ENCODE results near the gene PLAGL2.
"Not testable (repeated sequence)": the region's sequence is repeated elsewhere in the genome, so short reads cannot be mapped to it uniquely, and the experiment has no call there.

PLAGL2 gene

GRCh38 chr20:32207626-32208498 lies at the start of gene PLAGL2, which contains the start of gene POFUT1:
PLAGL2 (minus strand) TSS chr20:32207743; CDS start chr20:32202178, 5,565 bp downstream.
POFUT1 (plus strand) TSS chr20:32207880; CDS start chr20:32207942, 62 bp downstream.
- DNase-seq (ENCODE audit: low read depth), result peak; percentile 71

DNA sequence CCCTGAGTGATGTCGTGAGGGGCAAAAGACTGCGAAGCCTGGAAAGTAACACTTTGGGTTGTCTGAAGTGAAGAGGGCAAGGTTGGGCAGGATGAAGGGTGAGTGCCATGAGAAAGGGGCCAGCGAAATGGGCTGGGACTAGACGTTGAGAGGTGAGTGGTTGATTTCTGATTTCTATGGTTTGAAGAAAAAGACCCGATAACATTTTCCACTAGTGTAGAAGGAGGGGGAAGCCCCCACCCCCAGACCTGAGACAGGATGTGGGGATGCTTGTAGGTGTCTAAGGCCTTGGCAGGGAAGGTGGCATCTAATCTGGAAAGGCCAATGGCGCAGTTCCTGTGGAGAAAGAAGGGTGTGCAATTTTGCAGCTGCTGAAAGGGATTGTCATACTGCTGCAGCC lies 44.6 kb upstream of the PLAGL2 start:
- DNase-seq (ENCODE audit: low read depth), result peak; percentile 21

- DNase-seq (ENCODE audit: low read depth), result no peak
These were observed 43.9 kb upstream of the PLAGL2 start for GRCh38 chr20:32251470-32251869.

- DNase-seq (ENCODE audit: low read depth), result no peak
These were observed 41.6 kb upstream of the PLAGL2 start for GRCh38 chr20:32249030-32249738.

- DNase-seq (ENCODE audit: low read depth), result no peak
These were observed 40.5 kb upstream of the PLAGL2 start for GRCh38 chr20:32248043-32248442.

- not testable (repeated sequence) for DNase-seq (ENCODE audit: low read depth)
These were observed 38.7 kb upstream of the PLAGL2 start for GRCh38 chr20:32246208-32246607.

DNA sequence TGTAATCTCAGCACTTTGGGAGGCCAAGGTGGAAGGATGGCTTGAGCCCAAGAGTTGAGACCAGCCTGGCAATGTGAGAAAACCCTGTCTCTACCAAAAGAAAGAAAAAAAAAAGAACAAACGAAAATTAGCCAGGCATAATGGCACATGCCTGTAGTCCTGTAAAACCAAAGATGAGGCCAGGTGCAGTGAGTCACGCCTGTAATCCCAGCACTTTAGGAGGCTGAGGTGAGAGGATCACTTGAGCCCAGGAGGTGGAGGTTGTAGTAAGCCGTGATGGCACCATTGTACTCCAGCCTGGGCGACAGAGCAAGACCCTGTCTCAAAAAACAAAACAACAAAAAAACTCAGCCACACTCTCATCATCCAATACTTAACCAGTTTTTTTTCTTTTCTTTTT lies 37.4 kb upstream of the PLAGL2 start:
- no peak for DNase-seq (ENCODE audit: low read depth)

DNA sequence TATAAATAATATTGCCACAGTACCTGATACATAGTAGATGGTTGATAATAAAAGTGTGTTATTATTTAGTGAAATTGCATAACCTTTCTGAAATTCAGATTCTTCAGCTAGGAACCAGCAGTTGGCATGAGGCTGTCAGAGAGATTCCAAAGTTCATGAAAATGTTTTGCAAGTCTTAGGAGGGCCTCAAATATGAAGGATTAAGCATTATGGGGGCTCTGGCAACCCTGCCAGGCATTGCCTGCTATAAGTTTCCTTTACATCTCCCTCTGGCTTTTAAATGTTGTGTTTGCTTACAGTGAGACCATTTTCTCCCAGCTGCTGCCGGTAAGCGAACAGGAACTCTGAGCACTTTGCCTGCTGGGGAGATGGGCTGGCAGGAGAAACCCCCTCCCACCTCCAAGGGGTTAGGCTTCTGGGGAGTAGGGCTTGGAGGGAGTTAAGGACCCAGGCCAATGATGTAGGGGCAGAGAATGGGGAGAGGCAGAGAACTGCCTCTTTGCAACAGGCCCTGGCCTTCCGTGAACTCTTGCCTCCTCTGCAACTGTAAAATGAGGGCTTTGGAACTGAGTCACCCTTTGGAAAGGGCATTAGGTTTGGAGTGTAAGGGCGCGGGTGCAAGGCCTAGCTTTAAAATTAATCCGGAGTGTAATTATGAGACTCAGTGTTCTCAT lies 36.7 kb upstream of the PLAGL2 start:
- DNase-seq (ENCODE audit: low read depth), result no peak

DNA sequence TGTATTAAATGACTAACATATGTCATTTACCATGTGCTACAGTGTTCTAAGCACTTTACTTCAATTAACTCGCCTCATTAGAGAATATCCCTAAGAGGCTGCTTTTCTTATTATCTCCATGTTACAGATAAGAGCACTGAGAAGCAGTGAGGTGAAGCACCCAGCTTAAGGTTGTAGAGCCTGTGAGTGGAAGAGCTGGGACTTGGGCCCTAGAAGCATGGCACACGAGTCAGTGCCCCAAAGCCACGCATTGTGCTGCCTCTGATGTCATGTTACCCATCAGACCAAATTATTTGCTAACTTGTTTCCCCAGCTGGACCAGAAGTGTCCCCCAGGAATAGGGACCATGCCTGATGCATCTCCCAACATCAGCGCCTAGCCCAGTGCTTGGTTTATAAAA lies 34.3 kb upstream of the PLAGL2 start:
- DNase-seq (ENCODE audit: low read depth), result no peak

DNA sequence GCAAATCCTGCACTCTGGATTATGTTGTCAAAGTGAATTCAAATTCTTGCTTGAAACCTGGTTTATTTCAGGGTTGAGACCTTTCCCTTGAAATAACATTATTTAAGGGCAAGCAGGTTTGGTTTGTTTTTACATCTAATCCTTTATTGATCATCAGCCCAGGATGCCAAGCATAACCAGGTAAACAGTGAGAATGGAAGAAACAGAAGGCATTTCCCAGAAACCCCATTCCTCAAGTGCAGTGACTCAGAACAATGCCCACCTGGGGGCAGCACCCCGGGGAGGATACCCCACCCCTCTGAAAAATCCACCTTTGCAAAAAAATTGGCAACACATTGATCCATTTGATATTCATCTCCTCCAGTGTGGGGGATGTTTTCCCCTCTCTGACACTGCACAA lies 32.7 kb upstream of the PLAGL2 start:
- no peak for DNase-seq (ENCODE audit: low read depth)

DNA sequence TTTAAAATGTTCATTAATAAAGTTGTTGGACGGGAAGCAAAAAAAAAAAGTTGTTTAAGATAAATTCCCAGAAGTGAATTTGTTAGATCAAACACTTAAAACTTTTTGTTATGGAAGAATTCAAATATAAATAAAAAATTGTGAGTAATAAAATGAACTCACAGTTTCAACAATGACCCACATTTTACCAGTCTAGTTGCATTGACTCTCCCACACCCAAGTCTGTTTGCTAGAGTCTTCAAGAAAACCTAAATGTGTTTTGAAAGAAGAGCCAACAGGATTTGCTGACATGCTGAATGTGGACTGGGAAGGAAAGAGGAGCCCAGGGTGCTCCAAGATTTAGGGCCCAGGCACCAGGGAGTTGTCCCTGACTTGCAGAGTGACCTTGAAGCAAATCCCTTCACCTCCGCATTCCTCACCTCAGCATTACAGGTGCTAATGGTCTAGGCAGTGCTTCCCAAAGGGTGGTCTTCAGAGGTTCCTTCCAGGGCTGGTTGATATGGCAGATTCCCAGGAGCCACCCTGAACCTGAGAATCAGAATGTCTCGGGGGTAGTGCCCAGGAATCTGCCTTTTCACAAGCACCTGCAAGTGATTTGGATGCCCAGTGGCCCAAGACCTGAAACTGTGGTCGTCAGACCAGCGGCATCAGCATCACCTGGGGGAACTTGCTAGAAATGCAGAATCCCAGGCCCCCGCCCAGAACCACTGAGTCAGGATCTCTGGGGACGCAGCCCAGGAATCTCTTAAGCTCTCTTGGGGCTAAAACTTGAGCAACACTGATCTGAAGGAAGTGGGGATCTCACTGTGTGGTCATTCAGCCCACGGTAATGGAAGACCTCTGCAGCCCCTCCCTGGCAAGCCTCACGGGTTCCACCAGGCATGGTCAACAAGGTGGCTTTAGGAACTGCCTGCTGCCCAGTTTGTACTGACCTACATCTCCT lies 31.2 kb upstream of the PLAGL2 start:
- no peak for DNase-seq (ENCODE audit: low read depth)

- no peak for DNase-seq (ENCODE audit: low read depth)
These were observed 29.9 kb upstream of the PLAGL2 start for GRCh38 chr20:32237419-32237818.

GRCh38 chr20:32236819-32237218 lies 29.3 kb upstream of the PLAGL2 start:
- no peak for DNase-seq (ENCODE audit: low read depth)

DNA sequence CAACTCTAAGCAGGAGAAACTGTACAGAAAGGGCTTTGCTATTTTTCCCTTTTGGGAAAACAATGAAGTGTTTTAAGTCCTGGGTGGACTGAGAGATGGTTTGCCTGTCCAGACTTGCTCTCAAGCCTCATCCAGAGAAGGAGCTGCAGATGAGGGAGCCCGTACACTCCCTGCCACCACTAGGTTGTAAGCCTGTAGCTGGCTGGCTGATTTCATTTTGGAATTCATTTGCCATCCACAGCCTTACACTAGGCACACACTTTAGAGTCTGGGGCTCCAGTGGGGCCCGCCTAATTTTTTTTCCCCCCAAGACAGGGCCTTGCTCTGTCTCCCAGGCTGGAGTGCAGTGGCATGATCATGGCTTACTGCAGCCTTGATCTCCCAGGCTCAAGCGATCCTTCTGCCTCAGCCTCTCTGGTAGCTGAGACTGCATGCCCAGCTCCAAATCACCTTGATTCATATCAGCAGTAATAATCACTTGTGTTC lies 28.5 kb upstream of the PLAGL2 start:
- DNase-seq (ENCODE audit: low read depth), result no peak

- no peak for DNase-seq (ENCODE audit: low read depth)
These were observed 27.9 kb upstream of the PLAGL2 start for GRCh38 chr20:32235331-32236047.

DNA sequence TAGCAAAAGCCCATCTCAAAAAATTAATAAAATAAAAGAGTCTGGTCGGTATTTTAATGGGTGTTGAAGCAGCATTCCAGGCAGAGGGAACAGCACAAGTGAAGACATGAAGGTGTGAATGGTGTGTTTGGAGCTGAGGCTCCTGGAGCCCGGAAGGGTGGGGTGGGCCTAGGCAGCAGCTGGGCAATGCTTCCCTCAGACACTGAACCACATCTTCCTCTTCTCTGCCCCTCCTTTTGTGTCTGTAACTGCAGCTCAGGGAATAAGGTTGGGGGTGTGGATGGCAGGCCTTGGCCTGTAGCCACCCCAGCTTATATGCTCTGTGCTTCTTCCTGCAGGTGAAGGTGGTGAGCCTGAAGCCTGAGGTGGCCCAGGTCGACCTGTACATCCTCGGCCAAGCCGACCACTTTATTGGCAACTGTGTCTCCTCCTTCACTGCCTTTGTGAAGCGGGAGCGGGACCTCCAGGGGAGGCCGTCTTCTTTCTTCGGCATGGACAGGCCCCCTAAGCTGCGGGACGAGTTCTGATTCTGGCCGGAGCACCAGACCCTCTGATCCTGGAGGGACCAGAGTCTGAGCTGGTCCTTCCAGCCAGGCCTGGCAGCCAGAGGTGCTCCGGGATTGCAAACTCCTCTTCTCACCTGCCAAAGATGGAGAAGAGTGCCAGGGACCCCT lies 26.7 kb upstream of the PLAGL2 start:
- DNase-seq (ENCODE audit: low read depth), result no peak

DNA sequence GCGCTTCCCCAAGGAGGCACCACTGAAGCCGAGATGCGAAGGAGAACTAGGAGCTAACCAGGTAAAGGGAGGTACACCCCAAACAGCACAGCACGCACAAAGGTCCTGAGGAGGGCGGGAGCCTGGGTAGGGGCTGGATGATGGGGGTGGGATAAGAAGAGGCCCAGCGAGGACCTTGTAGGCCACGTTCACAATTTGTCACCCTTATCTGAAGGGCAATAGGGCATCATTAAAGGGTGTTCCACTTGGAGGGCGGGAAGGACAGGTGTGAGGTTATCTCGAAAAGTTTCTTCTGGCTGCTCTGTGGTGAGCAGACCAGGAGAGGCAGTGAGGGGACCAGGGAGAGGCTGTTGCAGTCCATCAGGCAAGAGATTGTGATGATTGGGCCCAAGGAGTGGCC lies 25.7 kb upstream of the PLAGL2 start:
- DNase-seq (ENCODE audit: low read depth), result no peak

- no peak for DNase-seq (ENCODE audit: low read depth)
These were observed 24.9 kb upstream of the PLAGL2 start for GRCh38 chr20:32232326-32232886.

- no peak for DNase-seq (ENCODE audit: low read depth)
These were observed 24.3 kb upstream of the PLAGL2 start for GRCh38 chr20:32231847-32232246.

DNA sequence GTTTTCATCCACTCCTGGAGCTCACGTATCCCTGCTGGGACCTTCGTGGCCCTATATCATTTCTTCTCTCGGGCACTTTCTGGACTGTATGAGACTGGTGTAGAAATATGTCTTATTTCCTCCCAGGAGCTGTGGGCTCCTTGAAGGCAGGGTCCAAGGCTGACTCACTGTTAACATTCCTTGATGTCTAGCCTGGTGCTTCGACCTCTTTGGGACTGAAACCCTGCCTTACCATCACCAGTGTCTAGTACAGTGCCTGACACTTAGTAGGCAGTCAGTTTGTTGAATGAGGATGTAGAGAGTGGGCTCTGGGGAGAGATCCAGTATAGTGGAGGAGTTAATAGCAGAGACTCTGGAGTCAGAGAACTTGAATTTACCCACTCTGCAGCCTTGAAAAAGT lies 23.7 kb upstream of the PLAGL2 start:
- DNase-seq (ENCODE audit: low read depth), result no peak
